ENCODE data around the gene C19orf25.

Gene C19orf25

GRCh38 chr19:1432507-1432887 is 46.5 kb downstream of the C19orf25 start:
- TF ChIP-seq, protein P1, sequence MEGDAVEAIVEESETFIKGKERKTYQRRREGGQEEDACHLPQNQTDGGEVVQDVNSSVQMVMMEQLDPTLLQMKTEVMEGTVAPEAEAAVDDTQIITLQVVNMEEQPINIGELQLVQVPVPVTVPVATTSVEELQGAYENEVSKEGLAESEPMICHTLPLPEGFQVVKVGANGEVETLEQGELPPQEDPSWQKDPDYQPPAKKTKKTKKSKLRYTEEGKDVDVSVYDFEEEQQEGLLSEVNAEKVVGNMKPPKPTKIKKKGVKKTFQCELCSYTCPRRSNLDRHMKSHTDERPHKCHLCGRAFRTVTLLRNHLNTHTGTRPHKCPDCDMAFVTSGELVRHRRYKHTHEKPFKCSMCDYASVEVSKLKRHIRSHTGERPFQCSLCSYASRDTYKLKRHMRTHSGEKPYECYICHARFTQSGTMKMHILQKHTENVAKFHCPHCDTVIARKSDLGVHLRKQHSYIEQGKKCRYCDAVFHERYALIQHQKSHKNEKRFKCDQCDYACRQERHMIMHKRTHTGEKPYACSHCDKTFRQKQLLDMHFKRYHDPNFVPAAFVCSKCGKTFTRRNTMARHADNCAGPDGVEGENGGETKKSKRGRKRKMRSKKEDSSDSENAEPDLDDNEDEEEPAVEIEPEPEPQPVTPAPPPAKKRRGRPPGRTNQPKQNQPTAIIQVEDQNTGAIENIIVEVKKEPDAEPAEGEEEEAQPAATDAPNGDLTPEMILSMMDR (IDR thresholded peaks at IDR 0.05; ENCODE audit: insufficient read depth, missing control alignments), result no peak
- DNase-seq (ENCODE audit: insufficient read length, low spot score), result no peak
- no peak for FAIRE-seq

- TF ChIP-seq, protein P1 (IDR thresholded peaks at IDR 0.05; ENCODE audit: insufficient read depth, missing control alignments), result no peak
- FAIRE-seq (no peak), DNase-seq (ENCODE audit: insufficient read length, low spot score) (no peak)
Measured at GRCh38 chr19:1431759-1432506, 47.1 kb downstream of the C19orf25 start.

DNA sequence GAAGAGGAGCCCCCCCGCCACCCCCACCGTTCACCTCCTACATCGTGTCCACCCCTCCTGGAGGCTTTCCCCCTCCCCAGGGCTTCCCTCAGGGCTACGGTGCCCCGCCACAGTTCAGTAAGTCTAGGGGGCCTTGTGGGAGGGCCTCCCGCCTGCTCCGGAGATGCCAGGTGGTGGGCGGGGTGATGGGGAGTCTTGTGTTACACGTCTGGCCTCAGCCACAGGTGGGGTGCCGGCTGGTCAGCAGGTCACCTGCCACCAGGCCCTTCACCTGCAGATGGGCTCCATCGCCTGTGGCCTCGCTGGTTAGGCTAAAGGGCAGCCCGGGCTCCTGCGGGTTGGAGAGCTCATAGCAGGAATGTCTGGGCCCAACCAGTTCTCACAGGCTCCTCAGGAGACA is 48.8 kb downstream of the C19orf25 start:
- no peak for DNase-seq (ENCODE audit: insufficient read length, low spot score)
- TF ChIP-seq, protein P1 (IDR thresholded peaks at IDR 0.05; ENCODE audit: insufficient read depth, missing control alignments), result no peak
- no peak for FAIRE-seq

DNA sequence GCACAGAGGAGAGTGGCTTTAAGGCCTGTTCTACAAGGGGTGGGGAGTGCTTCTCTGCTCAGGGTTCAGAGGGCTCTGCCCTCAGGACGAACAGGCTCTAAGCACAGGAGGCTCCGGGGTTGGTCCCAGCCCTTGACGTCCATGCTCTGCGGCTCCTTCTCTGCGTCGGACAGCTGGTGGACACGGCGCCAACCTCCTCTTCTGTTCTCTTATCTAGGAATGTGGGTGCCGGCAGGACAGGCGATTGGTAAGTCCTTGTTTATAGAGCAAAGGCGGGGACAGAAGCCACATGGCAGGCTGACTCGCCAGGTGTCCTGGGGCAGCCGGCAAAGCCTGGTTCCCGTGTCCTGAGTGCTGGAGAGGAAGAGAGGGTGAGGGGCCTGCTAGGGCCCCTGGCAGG is 49.3 kb downstream of the C19orf25 start:
- FAIRE-seq, result no peak
- TF ChIP-seq, protein P1 (IDR thresholded peaks at IDR 0.05; ENCODE audit: insufficient read depth, missing control alignments), result no peak
- DNase-seq (ENCODE audit: insufficient read length, low spot score), result no peak

GRCh38 chr19:1428738-1429391 is 50.1 kb downstream of the C19orf25 start:
- TF ChIP-seq, protein P1 (IDR thresholded peaks at IDR 0.05; ENCODE audit: insufficient read depth, missing control alignments), result no peak
- DNase-seq (ENCODE audit: insufficient read length, low spot score) (no peak), FAIRE-seq (no peak)

DNA sequence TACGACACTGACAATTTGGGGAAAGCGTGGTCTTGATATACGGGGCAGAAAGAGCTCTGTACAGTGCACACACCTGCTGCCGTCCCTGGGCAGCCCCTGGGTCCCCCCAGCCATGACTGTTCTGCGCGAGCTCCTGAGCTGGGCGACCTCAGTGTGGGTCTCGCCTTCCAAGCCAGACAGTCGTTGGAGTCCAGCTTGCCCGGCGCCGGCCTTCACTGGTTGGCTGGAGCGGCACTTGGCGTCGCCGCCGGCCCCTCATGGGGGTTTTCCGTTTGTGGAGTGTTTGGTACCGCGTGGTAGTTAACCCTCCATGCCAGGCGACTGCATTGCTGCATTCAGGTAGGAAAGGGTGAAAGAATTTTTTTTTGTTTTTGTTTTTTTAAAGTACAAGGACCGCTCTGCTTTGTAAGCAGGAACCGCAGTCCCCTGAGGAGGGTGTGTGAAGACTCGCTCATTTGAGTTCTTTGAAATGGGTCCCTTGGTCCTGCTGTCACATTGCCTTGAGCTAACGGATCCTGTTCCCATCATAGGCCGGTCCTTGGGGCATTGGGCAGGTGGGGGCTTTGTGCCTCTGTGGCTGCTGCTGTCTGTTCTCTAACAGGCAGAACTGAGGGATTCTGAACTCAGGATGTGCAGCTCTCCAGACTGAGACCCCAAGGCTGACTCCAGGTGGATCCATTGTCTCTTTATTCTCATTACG is 51.6 kb downstream of the C19orf25 start:
- TF ChIP-seq, protein P1 (IDR thresholded peaks at IDR 0.05; ENCODE audit: insufficient read depth, missing control alignments), result no peak
- FAIRE-seq, result no peak
- no peak for DNase-seq (ENCODE audit: insufficient read length, low spot score)
